HCT116 (cell line): ENCODE measurements around the gene CDH13.

Experiments
- CTCF ChIP-seq, 3 experiments: fragments of 200-600 bp in 1 of 3; sonication (generic) in 1 of 3; IDR thresholded peaks in 2 of 3; conservative IDR thresholded peaks in 1 of 3; 2 replicates each; pipeline ENCODE4 v1.5.1; 2012 to 2017; ENCODE audit warnings: low read depth in 2 of 3, low read length in 2 of 3, antibody characterized with exemption in 1 of 3, borderline replicate concordance in 1 of 3, control low read depth in 1 of 3, mild to moderate bottlenecking in 1 of 3, mixed read lengths in 1 of 3, mixed run types in 1 of 3, moderate library complexity in 1 of 3; ENCODE audit not compliant: insufficient read depth in 1 of 3
- EGR1 ChIP-seq: IDR thresholded peaks from 2 replicates; pipeline ENCODE4 v1.6.1; 2012; ENCODE audit warnings: low read depth
- EZH2 ChIP-seq: fragments of 200-600 bp; sonication (generic); IDR thresholded peaks from 2 replicates; pipeline ENCODE4 v1.6.1; 2017; ENCODE audit warnings: antibody characterized with exemption, mixed run types
- EZH2phosphoT487 ChIP-seq: fragments of 200-600 bp; IDR thresholded peaks from 2 replicates; pipeline ENCODE4 v1.6.1; 2018; ENCODE audit warnings: antibody characterized with exemption, borderline replicate concordance
- POLR2A ChIP-seq: IDR thresholded peaks from 2 replicates; pipeline ENCODE4 v1.7.0; 2011; ENCODE audit warnings: borderline replicate concordance; ENCODE audit not compliant: insufficient read depth, insufficient read length; ENCODE audit errors: extremely low read depth

- TF ChIP-seq CTCF (IDR thresholded peaks at IDR 0.05 in 2 of 3, conservative IDR thresholded peaks at IDR 0.05 in 1 of 3; ENCODE audit: borderline replicate concordance in 1 of 3, insufficient read depth in 1 of 3, low read depth in 2 of 3, low read length in 2 of 3) (no peak), POLR2A (no peak), EZH2phosphoT487 (no peak), EZH2 (no peak), EGR1 (no peak)
These were observed 560.6 kb downstream of the CDH13 start for GRCh38 chr16:83187405-83187804.
